Heart left ventricle (tissue), 13 donors: Measurements from ENCODE around the gene CD300LF.

Source experiments
- CTCF ChIP-seq, 12 donors: fragments of 200-600 bp; sonication (generic) in 4 of 12; IDR thresholded peaks; one replicate each; pipeline versions ENCODE4 v1.5.0 to v1.8.0; 2018 to 2022; ENCODE audit warnings: antibody characterized with exemption in 12 of 12, mild to moderate bottlenecking in 5 of 12
- POLR2A ChIP-seq, 2 donors: fragments of 450-650 bp; IDR thresholded peaks; one replicate each; pipeline ENCODE4 v1.6.1; 2017; ENCODE audit warnings: antibody characterized with exemption in 2 of 2, mild to moderate bottlenecking in 2 of 2, moderate library complexity in 2 of 2
- donor health status: ischemic (EF 13 %, LVEDD 7.1; RV severe dilation, severe dysfunction).
- donor health status: DM: no; HTN: yes; CAD: no.
- donor health status: DM: no; HTN: no; CAD: no.
- donor health status: ischemic (EF 25% LVEDD 6.9; RV normal size, moderate dysfunction).
- donor health status: ischemic (EF 25% LVEDD 5.7; RV mildly dilated, moderate dysfunction).
- donor health status: ischemic (EF 35%, LVEDD 5.7; RV mildly dilated, moderate dysfunction).
- donor health status: nonischemic (EF 11% LVEDD 7.7; RV severe dilation, severe dysfunction).
- donor health status: DM: yes; HTN: yes; CAD: no.
- donor health status: PGD.
- donor health status: ischemic (EF 29% LVEDD 5.4; RV normal size, mild dysfunction).
- donor health status: nonischemic (EF 23%, LVEDD 6.1; RV moderate dilation, normal function).

- TF ChIP-seq POLR2A (IDR thresholded peaks at IDR 0.05) (no peak), CTCF (IDR thresholded peaks at IDR 0.05) (no peak)
These were observed 20.8 kb upstream of the CD300LF start for GRCh38 chr17:74733365-74734122.
